PFSK-1 (cell line): Measurements from ENCODE around the gene IL26.

ENCODE experiments used
- FOXP2 ChIP-seq: optimal IDR thresholded peaks from 2 replicates; pipeline ENCODE3; 2011; ENCODE audit warnings: borderline replicate concordance, control low read depth, inconsistent platforms; ENCODE audit not compliant: insufficient read depth; ENCODE audit errors: extremely low read length, extremely low read depth
- POLR2AphosphoS5 ChIP-seq: IDR thresholded peaks from 2 replicates; pipeline ENCODE4 v1.6.1; 2012; ENCODE audit warnings: low read depth, mild to moderate bottlenecking, control low read depth, low read length, moderate library complexity
- REST ChIP-seq, 2 experiments: IDR thresholded peaks; 2 replicates each; pipeline versions ENCODE4 v1.6.1 to v1.8.0; 2011 to 2012; ENCODE audit warnings: low read depth in 2 of 2, low read length in 2 of 2, control low read depth in 1 of 2, inconsistent platforms in 1 of 2, mild to moderate bottlenecking in 1 of 2, moderate library complexity in 1 of 2; ENCODE audit not compliant: insufficient read depth in 1 of 2
- SIN3A ChIP-seq: IDR thresholded peaks from 2 replicates; pipeline ENCODE4 v1.6.1; 2012; ENCODE audit warnings: mild to moderate bottlenecking, low read length, moderate library complexity, borderline replicate concordance; ENCODE audit not compliant: insufficient read depth
- TAF1 ChIP-seq: IDR thresholded peaks from 2 replicates; pipeline ENCODE4 v1.6.1; 2012; ENCODE audit warnings: low read length, control low read depth, borderline replicate concordance; ENCODE audit not compliant: insufficient read depth

Gene IL26

GRCh38 chr12:68189821-68190242 is 35.8 kb downstream of the IL26 start:
- TF ChIP-seq TAF1 (no peak), POLR2AphosphoS5 (no peak), SIN3A (no peak)

DNA sequence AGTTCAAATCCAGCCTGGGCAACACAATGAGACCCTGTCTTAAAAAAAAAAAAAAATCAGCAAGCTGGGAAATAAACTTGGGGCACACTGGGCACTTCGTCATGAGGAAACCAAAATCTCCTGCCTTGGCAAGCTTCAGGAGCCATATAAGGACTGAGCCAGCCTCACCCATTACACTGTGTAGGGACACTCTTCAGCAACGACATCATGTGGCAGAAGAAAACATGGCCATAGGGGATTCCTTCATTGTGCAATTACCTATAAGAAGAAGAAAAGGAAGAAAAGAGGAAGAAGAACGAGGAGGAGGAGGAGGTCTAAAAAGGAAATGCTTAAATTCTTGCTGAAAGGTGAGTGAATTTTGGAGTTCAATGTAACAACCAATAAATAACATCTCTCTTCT is 40.0 kb downstream of the IL26 start:
- TF ChIP-seq TAF1 (no peak), FOXP2 (no peak), SIN3A (no peak), POLR2AphosphoS5 (no peak), REST (IDR thresholded peaks at IDR 0.05; ENCODE audit: insufficient read depth in 1 of 2, low read depth in 2 of 2, low read length in 2 of 2) (no peak)

DNA sequence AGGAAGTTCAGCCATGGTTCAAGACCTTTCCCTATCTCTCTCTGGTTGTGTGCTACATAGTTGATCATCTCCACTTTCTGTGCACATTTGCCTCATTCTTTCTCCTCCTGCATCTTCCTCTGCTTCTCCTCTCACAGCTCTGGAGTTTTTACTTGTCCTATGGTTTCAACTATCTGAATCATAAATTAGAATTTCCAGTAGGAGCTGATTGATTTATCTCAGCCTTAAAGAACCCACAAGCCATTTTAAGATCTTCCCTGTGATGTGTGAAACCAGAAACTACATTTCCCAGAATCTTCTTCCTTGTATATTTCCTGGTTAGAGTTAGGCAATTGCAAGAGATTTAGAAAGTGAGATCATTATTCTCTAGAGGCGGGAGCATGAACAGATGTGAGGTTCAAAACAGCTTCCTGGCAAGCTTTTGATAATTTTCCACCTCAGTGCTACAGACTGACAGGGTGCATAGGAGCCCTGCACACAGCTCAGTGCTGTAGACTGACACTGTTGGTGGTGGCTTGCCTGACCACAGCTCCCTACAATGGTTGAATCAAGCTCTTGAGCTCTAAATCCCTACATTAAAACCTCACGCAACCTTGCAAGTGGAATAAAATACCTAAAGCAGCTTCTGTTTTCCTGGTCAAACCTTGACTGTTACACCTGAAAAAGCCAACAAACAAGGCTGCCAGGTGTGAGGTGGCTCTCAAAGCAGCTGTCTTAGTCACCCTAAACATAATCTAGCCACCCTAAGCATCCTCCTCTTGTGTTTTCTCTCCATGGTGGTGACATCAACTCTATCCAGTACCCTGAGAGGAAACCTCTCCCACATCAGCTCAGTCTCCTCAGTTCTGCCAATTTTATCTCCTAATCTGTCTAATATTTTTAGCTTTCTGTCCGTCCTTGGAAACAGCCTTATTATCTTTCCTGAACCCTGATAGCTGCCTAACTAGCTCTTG is 44.5 kb downstream of the IL26 start:
- TF ChIP-seq TAF1 (no peak), POLR2AphosphoS5 (no peak), FOXP2 (no peak), SIN3A (no peak), REST (IDR thresholded peaks at IDR 0.05; ENCODE audit: insufficient read depth in 1 of 2, low read depth in 2 of 2, low read length in 2 of 2) (no peak)

GRCh38 chr12:68178774-68179439 is 46.7 kb downstream of the IL26 start:
- TF ChIP-seq SIN3A (no peak), FOXP2 (no peak), POLR2AphosphoS5 (no peak), REST (IDR thresholded peaks at IDR 0.05; ENCODE audit: insufficient read depth in 1 of 2, low read depth in 2 of 2, low read length in 2 of 2) (no peak), TAF1 (no peak)

DNA sequence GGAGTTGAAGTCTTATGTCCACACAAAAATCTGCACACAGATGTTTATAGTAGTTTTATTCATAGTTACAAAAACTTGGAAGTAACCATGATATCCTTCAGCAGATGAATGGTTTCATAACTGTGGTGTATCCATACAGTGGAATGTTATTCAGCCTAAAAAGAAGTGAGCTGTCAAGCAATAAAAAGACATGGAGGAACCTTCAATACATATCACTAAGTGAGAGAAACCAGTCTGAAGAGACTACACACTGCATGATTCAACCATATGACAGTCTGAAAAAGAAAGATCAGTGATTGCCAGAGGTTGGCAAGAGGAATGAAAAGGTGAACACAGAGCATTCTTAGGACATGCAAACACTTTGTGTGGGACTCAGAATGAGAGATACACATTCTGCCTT is 47.4 kb downstream of the IL26 start:
- no peak for TF ChIP-seq SIN3A
- no peak for TF ChIP-seq FOXP2
- TF ChIP-seq TAF1 = no peak
